ENCODE data around the gene MSI2.
A peak's percentile ranks its signal among the peaks of the same experiment; 100 is the strongest.

Gene MSI2

DNA sequence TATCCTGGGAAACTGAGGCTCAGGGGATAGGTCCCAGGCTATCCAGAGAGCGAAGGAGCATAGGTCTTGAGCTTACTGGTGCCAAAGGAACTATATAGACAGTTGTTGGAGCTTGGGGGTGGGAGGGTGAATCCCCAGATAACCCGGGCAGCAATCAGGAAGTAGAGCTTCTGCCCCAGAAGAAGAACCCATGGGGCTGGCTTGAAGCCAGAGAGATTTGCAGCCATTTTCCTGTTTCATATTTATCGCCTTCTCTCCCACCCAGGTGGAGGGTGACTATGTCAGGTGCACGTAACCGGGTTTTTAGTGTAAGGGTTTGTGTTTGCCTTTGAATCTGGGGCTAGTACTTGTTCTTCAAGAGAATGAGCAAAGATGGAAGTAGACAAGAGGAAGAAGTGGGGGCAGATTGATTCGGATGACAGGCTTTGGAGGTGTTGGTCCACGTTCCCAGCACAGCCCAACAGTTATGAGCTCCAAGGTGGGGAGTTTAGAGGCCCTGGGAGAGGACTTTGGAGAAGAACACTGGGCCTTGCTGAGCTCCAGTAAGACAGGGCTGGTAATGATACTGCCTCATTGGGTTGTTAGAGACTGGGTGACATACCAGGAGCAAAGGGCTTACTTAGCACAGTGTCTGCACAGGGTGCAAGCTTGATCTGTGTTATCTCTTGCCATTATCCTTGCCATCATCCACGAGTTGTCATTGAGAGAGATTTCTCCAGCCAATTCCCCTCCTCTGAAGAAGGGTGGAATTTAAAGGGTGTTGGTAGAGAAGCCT lies 343.1 kb downstream of the MSI2 start:
- H3K9me2 ChIP-seq (ENCODE audit: low read depth, low read length) = no peaks in the 10 kb centered on the region
- no peaks in the 10 kb centered on the region for H4K20me1 ChIP-seq (ENCODE audit: insufficient read depth, low read length)
- peak overlapping the region; percentile 18 for H3K4me3 ChIP-seq (ENCODE audit: low read depth, low read length, poor library complexity, severe bottlenecking)
- no peaks in the 10 kb centered on the region for H3K27me3 ChIP-seq (ENCODE audit: insufficient read depth, low read length)
- H3K79me2 ChIP-seq (ENCODE audit: insufficient read depth, low read length) = no peaks in the 10 kb centered on the region
- H3K4me2 ChIP-seq (ENCODE audit: low read length) = peak overlapping the region; percentile 26; the same call in 1 of the 2 replicates
- TF ChIP-seq EZH2 (IDR thresholded peaks at IDR 0.05; ENCODE audit: borderline replicate concordance, low read length) = no peak
- TF ChIP-seq, protein P1, sequence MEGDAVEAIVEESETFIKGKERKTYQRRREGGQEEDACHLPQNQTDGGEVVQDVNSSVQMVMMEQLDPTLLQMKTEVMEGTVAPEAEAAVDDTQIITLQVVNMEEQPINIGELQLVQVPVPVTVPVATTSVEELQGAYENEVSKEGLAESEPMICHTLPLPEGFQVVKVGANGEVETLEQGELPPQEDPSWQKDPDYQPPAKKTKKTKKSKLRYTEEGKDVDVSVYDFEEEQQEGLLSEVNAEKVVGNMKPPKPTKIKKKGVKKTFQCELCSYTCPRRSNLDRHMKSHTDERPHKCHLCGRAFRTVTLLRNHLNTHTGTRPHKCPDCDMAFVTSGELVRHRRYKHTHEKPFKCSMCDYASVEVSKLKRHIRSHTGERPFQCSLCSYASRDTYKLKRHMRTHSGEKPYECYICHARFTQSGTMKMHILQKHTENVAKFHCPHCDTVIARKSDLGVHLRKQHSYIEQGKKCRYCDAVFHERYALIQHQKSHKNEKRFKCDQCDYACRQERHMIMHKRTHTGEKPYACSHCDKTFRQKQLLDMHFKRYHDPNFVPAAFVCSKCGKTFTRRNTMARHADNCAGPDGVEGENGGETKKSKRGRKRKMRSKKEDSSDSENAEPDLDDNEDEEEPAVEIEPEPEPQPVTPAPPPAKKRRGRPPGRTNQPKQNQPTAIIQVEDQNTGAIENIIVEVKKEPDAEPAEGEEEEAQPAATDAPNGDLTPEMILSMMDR (IDR thresholded peaks at IDR 0.05; ENCODE audit: low read length) = no peak
- no peaks in the 10 kb centered on the region for H3K9me3 ChIP-seq (ENCODE audit: low read length)
- H2AFZ ChIP-seq (ENCODE audit: low read length) = no peak overlapping the region
- H3F3A ChIP-seq (ENCODE audit: insufficient read depth, low read length) = no peaks in the 10 kb centered on the region
- H3K4me1 ChIP-seq (ENCODE audit: insufficient read depth, low read length, severe bottlenecking) = peaks cover 74% of the 10 kb centered on the region
- H3K9ac ChIP-seq (ENCODE audit: low read length) = peak overlapping the region; percentile 21; the same call in 1 of the 2 replicates
- H3K27ac ChIP-seq (ENCODE audit: low read depth, low read length, poor library complexity, severe bottlenecking) = peak overlapping the region; percentile 98
- peaks cover 43% of the 10 kb centered on the region for H3K36me3 ChIP-seq (ENCODE audit: insufficient read depth, low read length)

- peak overlapping the region; percentile 21; the same call in 1 of the 2 replicates for H3K9ac ChIP-seq (ENCODE audit: low read length)
- no peaks in the 10 kb centered on the region for H3K27me3 ChIP-seq (ENCODE audit: insufficient read depth, low read length)
- TF ChIP-seq EZH2 (IDR thresholded peaks at IDR 0.05; ENCODE audit: borderline replicate concordance, low read length) = no peak
- TF ChIP-seq, protein P1 (IDR thresholded peaks at IDR 0.05; ENCODE audit: low read length) = no peak
- no peaks in the 10 kb centered on the region for H4K20me1 ChIP-seq (ENCODE audit: insufficient read depth, low read length)
- H3K27ac ChIP-seq (ENCODE audit: low read depth, low read length, poor library complexity, severe bottlenecking) = peak overlapping the region; percentile 98
- H3K79me2 ChIP-seq (ENCODE audit: insufficient read depth, low read length) = no peaks in the 10 kb centered on the region
- H3K4me1 ChIP-seq (ENCODE audit: insufficient read depth, low read length, severe bottlenecking) = peaks cover 81% of the 10 kb centered on the region
- no peaks in the 10 kb centered on the region for H3K9me2 ChIP-seq (ENCODE audit: low read depth, low read length)
- no peak overlapping the region for H2AFZ ChIP-seq (ENCODE audit: low read length)
- peak overlapping the region; percentile 26; the same call in 1 of the 2 replicates for H3K4me2 ChIP-seq (ENCODE audit: low read length)
- H3F3A ChIP-seq (ENCODE audit: insufficient read depth, low read length) = no peaks in the 10 kb centered on the region
- H3K36me3 ChIP-seq (ENCODE audit: insufficient read depth, low read length) = peaks cover 37% of the 10 kb centered on the region
- H3K4me3 ChIP-seq (ENCODE audit: low read depth, low read length, poor library complexity, severe bottlenecking) = no peak overlapping the region
- H3K9me3 ChIP-seq (ENCODE audit: low read length) = no peaks in the 10 kb centered on the region
These were observed 343.8 kb downstream of the MSI2 start for GRCh38 chr17:57600074-57600473.

- Histone ChIP-seq H3K9me2 (ENCODE audit: low read depth, low read length) (no peaks in the 10 kb centered on the region), H3K4me2 (ENCODE audit: low read length) (no peak overlapping the region), H4K20me1 (ENCODE audit: insufficient read depth, low read length) (no peaks in the 10 kb centered on the region), H3K9ac (ENCODE audit: low read length) (no peak overlapping the region), H3K27ac (ENCODE audit: low read depth, low read length, poor library complexity, severe bottlenecking) (peak overlapping the region; percentile 98), H3K36me3 (ENCODE audit: insufficient read depth, low read length) (peaks cover 31% of the 10 kb centered on the region), H3K4me1 (ENCODE audit: insufficient read depth, low read length, severe bottlenecking) (peaks cover 92% of the 10 kb centered on the region), H3F3A (ENCODE audit: insufficient read depth, low read length) (peaks cover 3% of the 10 kb centered on the region; the same call in 1 of the 2 replicates), H3K79me2 (ENCODE audit: insufficient read depth, low read length) (no peaks in the 10 kb centered on the region), H3K9me3 (ENCODE audit: low read length) (no peaks in the 10 kb centered on the region), H3K27me3 (ENCODE audit: insufficient read depth, low read length) (no peaks in the 10 kb centered on the region), H3K4me3 (ENCODE audit: low read depth, low read length, poor library complexity, severe bottlenecking) (no peak overlapping the region), H2AFZ (ENCODE audit: low read length) (no peak overlapping the region)
- TF ChIP-seq, protein P1 (IDR thresholded peaks at IDR 0.05; ENCODE audit: low read length) = no peak
- no peak for TF ChIP-seq EZH2 (IDR thresholded peaks at IDR 0.05; ENCODE audit: borderline replicate concordance, low read length)
These were observed 344.9 kb downstream of the MSI2 start for GRCh38 chr17:57601143-57601735.
